ENCODE results near the gene ATP1A3. TPM values are rescaled to one million over a fixed set of nuclear protein-coding genes. Genes with fewer than 3 reads are reported as not detected.

Gene ATP1A3
- total RNA-seq, 1 experiment from 2014 or later, result 4.0 TPM

- H3K9me3 ChIP-seq (ENCODE audit: low read length), result no peaks in the 10 kb centered on the region
- ChIA-PET CTCF (no interaction called here), POLR2A (ENCODE audit: unreplicated experiment) (no interaction called here)
- DNase-seq, result no peak
- no peaks in the 10 kb centered on the region for H3F3A ChIP-seq (ENCODE audit: low read length, unreplicated experiment)
- no TSS peak for BruUV-seq (replicated peaks)
- H3K4me3 ChIP-seq (ENCODE audit: low read length), result no peak overlapping the region
- H3K27ac ChIP-seq (ENCODE audit: low read length), result no peak overlapping the region
- no peaks in the 10 kb centered on the region for H3K4me1 ChIP-seq (ENCODE audit: insufficient read depth, low read length)
- no peak overlapping the region for H2AFZ ChIP-seq (ENCODE audit: low read length)
- ATAC-seq, result no peak
- no peaks in the 10 kb centered on the region for H3K9me2 ChIP-seq (replicated peaks; ENCODE audit: low read length)
- H3K9ac ChIP-seq (ENCODE audit: low read length), result no peak overlapping the region
- intact Hi-C loops (cut with micrococcal nuclease), result no loop called here
- H3K79me2 ChIP-seq (ENCODE audit: low read length), result no peaks in the 10 kb centered on the region
- H4K20me1 ChIP-seq (ENCODE audit: low read length), result no peaks in the 10 kb centered on the region
- H3K36me3 ChIP-seq (ENCODE audit: low read depth, low read length), result no peaks in the 10 kb centered on the region
- H3K4me2 ChIP-seq (ENCODE audit: low read length), result no peak overlapping the region
- TF ChIP-seq EZH2phosphoT487 (IDR thresholded peaks at IDR 0.05; ENCODE audit: borderline replicate concordance, low read length), result no peak
- no peaks in the 10 kb centered on the region for H3K27me3 ChIP-seq (ENCODE audit: low read length)
These were observed 46.0 kb upstream of the ATP1A3 start for GRCh38 chr19:42040031-42040430.

DNA sequence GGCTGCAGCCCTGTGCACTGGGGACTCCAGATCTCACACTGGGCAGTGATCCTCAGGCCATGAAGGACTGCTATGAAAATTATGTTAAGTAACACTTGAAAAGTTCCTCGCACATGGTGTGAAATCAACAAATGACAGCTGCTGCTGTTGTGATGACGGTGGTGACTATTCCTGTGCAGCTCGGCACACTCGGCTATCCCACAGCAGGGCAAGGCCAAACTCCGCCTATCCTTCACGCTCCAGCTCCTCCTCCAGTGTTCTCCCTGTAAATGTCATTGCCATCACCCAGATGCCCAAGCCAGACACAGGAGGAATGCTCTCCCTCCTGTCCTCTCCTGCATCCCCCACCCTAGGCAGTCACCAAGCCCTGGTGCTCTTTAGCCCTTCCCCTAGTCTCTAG is 44.6 kb upstream of the ATP1A3 start:
- H3K27me3 ChIP-seq (ENCODE audit: low read length), result no peaks in the 10 kb centered on the region
- no peaks in the 10 kb centered on the region for H3K9me3 ChIP-seq (ENCODE audit: low read length)
- H3K9ac ChIP-seq (ENCODE audit: low read length), result no peak overlapping the region
- H3F3A ChIP-seq (ENCODE audit: low read length, unreplicated experiment), result no peaks in the 10 kb centered on the region
- no peaks in the 10 kb centered on the region for H3K4me1 ChIP-seq (ENCODE audit: insufficient read depth, low read length)
- H4K20me1 ChIP-seq (ENCODE audit: low read length), result no peaks in the 10 kb centered on the region
- no peak overlapping the region for H3K4me3 ChIP-seq (ENCODE audit: low read length)
- no peaks in the 10 kb centered on the region for H3K9me2 ChIP-seq (replicated peaks; ENCODE audit: low read length)
- H3K79me2 ChIP-seq (ENCODE audit: low read length), result no peaks in the 10 kb centered on the region
- no peak for ATAC-seq
- intact Hi-C loops (cut with micrococcal nuclease), result no loop called here
- no peak overlapping the region for H3K27ac ChIP-seq (ENCODE audit: low read length)
- no peak for TF ChIP-seq CTCF (conservative IDR thresholded peaks at IDR 0.05; ENCODE audit: low read depth, low read length)
- TF ChIP-seq EZH2phosphoT487 (IDR thresholded peaks at IDR 0.05; ENCODE audit: borderline replicate concordance, low read length), result no peak
- no peak for TF ChIP-seq EZH2 (IDR thresholded peaks at IDR 0.05; ENCODE audit: low read length, unreplicated experiment)
- POLR2A ChIA-PET (ENCODE audit: unreplicated experiment), result no interaction called here
- CTCF ChIA-PET, result no interaction called here
- BruUV-seq (replicated peaks), result no TSS peak
- no peak overlapping the region for H2AFZ ChIP-seq (ENCODE audit: low read length)
- H3K36me3 ChIP-seq (ENCODE audit: low read depth, low read length), result no peaks in the 10 kb centered on the region
- no peak overlapping the region for H3K4me2 ChIP-seq (ENCODE audit: low read length)
- no peak for DNase-seq

- Histone ChIP-seq H2AFZ (ENCODE audit: low read length) (no peak overlapping the region), H3K4me1 (ENCODE audit: insufficient read depth, low read length) (peaks cover 3% of the 10 kb centered on the region; the same call in 1 of the 2 replicates), H3K4me2 (ENCODE audit: low read length) (no peak overlapping the region), H4K20me1 (ENCODE audit: low read length) (no peaks in the 10 kb centered on the region), H3K36me3 (ENCODE audit: low read depth, low read length) (no peaks in the 10 kb centered on the region), H3K9ac (ENCODE audit: low read length) (no peak overlapping the region), H3K27me3 (ENCODE audit: low read length) (no peaks in the 10 kb centered on the region), H3K27ac (ENCODE audit: low read length) (no peak overlapping the region), H3K9me3 (ENCODE audit: low read length) (no peaks in the 10 kb centered on the region), H3K4me3 (ENCODE audit: low read length) (no peak overlapping the region), H3K9me2 (replicated peaks; ENCODE audit: low read length) (no peaks in the 10 kb centered on the region), H3F3A (ENCODE audit: low read length, unreplicated experiment) (no peaks in the 10 kb centered on the region), H3K79me2 (ENCODE audit: low read length) (no peaks in the 10 kb centered on the region)
- ChIA-PET POLR2A (ENCODE audit: unreplicated experiment) (no interaction called here), CTCF (no interaction called here)
- no peak for ATAC-seq
- intact Hi-C loops (cut with micrococcal nuclease), result no loop called here
- no TSS peak for BruUV-seq (replicated peaks)
- TF ChIP-seq CTCF (conservative IDR thresholded peaks at IDR 0.05; ENCODE audit: low read depth, low read length) (no peak), EZH2 (IDR thresholded peaks at IDR 0.05; ENCODE audit: low read length, unreplicated experiment) (no peak), EZH2phosphoT487 (IDR thresholded peaks at IDR 0.05; ENCODE audit: borderline replicate concordance, low read length) (no peak)
- no peak for DNase-seq
These were observed 43.6 kb upstream of the ATP1A3 start for GRCh38 chr19:42037649-42038048.

Data from PC-3 (cell line).